HL-60 (cell line): ENCODE measurements around the gene SLC30A10.

Source experiments
- DNase-seq, 2 experiments: peaks; one replicate each; pipeline ENCODE4 v3.0.0-alpha.2; 2010 to 2020; ENCODE audit warnings: low read depth in 1 of 2, low spot score in 1 of 2
- H3K27ac ChIP-seq: fragments of 250-450 bp; sonication (Bioruptor Pico); replicated peaks from 2 replicates; pipeline ENCODE4 v1.5.1; 2020; ENCODE audit warnings: mild to moderate bottlenecking, moderate library complexity
- H3K27me3 ChIP-seq: fragments of 250-450 bp; sonication (Bioruptor Pico); 2 replicates; pipeline ENCODE4 v1.5.1; 2021; ENCODE audit warnings: mild to moderate bottlenecking, moderate library complexity; ENCODE audit not compliant: insufficient read depth, poor library complexity, severe bottlenecking
- H3K4me3 ChIP-seq: replicated peaks from 2 replicates; pipeline ENCODE4 v1.5.1; 2011; ENCODE audit warnings: mild to moderate bottlenecking, control low read depth, low read length; ENCODE audit not compliant: insufficient read depth
- CTCF ChIP-seq: IDR thresholded peaks from one replicate; pipeline ENCODE4 v1.5.1; 2011; ENCODE audit warnings: low read length, control low read depth, inconsistent platforms; ENCODE audit not compliant: insufficient read depth
- GABPA ChIP-seq: IDR thresholded peaks from 2 replicates; pipeline ENCODE4 v1.6.1; 2012; ENCODE audit warnings: low read depth
- POLR2AphosphoS5 ChIP-seq: IDR thresholded peaks from 2 replicates; pipeline ENCODE4 v1.6.1; 2012; ENCODE audit warnings: low read depth
- REST ChIP-seq: IDR thresholded peaks from 2 replicates; pipeline ENCODE4 v1.6.1; 2012; ENCODE audit warnings: low read depth; ENCODE audit not compliant: insufficient replicate concordance
- SPI1 ChIP-seq: IDR thresholded peaks from 2 replicates; pipeline ENCODE4 v1.6.1; 2012; ENCODE audit warnings: low read depth, mild to moderate bottlenecking, borderline replicate concordance

Gene SLC30A10

GRCh38 chr1:219905524-219905923 is 22.8 kb downstream of the SLC30A10 start:
- no peaks in the 10 kb centered on the region for H3K27me3 ChIP-seq
- no peak overlapping the region for H3K4me3 ChIP-seq
- no peak overlapping the region for H3K27ac ChIP-seq
- DNase-seq, result no peak
- TF ChIP-seq SPI1, result no peak
- no peak for TF ChIP-seq CTCF
- TF ChIP-seq REST, result no peak
- TF ChIP-seq GABPA, result no peak
- TF ChIP-seq POLR2AphosphoS5, result no peak

- Histone ChIP-seq H3K27me3 (no peaks in the 10 kb centered on the region), H3K4me3 (no peak overlapping the region), H3K27ac (no peak overlapping the region)
- DNase-seq, result no peak
- TF ChIP-seq SPI1 (no peak), REST (no peak), GABPA (no peak), CTCF (no peak), POLR2AphosphoS5 (no peak)
Measured at GRCh38 chr1:219904934-219905333, 23.4 kb downstream of the SLC30A10 start.

GRCh38 chr1:219903353-219903871 is 24.9 kb downstream of the SLC30A10 start:
- Histone ChIP-seq H3K27ac (no peak overlapping the region), H3K27me3 (no peaks in the 10 kb centered on the region), H3K4me3 (no peak overlapping the region)
- TF ChIP-seq SPI1 (no peak), POLR2AphosphoS5 (no peak), REST (no peak), CTCF (no peak), GABPA (no peak)
- DNase-seq, result no peak
